ENCODE results near the gene RAB11FIP5.

DNA sequence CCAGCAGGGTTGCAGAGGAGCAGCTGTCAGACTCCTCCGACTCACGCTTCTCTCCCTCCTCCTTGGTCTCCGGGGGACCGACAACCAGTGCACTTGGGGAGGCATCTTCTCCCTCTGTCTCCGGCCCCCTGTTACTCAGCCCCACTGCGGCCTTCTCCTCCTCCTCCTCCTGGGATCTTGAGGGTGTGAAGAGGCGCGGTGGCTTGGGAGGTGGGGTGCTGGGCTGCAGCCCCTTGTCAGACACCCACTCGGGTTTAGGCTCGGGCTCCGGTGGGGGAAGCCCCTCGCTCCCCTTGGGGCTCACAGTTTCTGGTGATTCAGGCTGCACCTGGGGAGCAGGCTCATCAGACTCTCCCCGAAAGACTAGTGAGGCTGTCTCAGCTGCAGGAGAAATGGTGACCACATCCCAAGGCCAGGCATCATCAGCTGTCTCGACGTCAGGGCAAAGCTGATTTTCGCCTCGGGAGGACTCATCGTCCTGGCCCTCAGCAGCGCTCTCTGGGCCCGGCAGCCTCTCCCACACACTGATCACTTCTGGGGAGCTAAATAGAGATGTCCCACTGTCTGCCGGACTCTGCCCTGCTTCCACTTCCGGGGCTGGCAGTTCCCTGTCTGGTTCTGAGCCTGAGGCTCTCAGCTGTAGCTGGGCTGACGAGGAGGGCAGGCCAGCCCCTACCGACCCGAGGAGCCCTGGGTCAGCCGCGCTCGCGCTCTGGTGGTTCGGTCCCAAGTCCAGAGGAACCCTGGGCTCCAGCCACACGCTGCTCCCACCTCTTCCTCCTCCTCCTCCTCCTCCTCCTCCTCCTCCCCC lies 32.2 kb downstream of the RAB11FIP5 start:
- no peak for TF ChIP-seq DNMT1 (IDR thresholded peaks at IDR 0.05)
- no peak for TF ChIP-seq EGR1 (conservative IDR thresholded peaks at IDR 0.05)
- TF ChIP-seq GABPA (tag; conservative IDR thresholded peaks at IDR 0.05; ENCODE audit: low read depth) = no peak
- no peak for TF ChIP-seq PHF20 (IDR thresholded peaks at IDR 0.05; ENCODE audit: partially characterized antibody)
